Erythroblast (primary cell): ENCODE measurements around the gene MAPK8IP2.

Experiments used
- GATA1 ChIP-seq: IDR thresholded peaks from 2 replicates; pipeline ENCODE4 v1.6.1; 2011; ENCODE audit warnings: low read depth, mild to moderate bottlenecking, control low read depth, low read length, moderate library complexity
- POLR2A ChIP-seq: IDR thresholded peaks from 2 replicates; pipeline ENCODE4 v1.6.1; 2011; ENCODE audit warnings: mild to moderate bottlenecking, low read length

- TF ChIP-seq POLR2A, result no peak
- TF ChIP-seq GATA1, result no peak
Measured at GRCh38 chr22:50625131-50625567, 24.6 kb downstream of the MAPK8IP2 start.
